Superior temporal gyrus (tissue), 1 donor: ENCODE results near the gene SNRNP70.

Experiments used
- DNase-seq: peaks from one replicate; pipeline ENCODE4 v3.0.0-alpha.2; 2016; ENCODE audit errors: extremely low spot score

SNRNP70 gene

DNA sequence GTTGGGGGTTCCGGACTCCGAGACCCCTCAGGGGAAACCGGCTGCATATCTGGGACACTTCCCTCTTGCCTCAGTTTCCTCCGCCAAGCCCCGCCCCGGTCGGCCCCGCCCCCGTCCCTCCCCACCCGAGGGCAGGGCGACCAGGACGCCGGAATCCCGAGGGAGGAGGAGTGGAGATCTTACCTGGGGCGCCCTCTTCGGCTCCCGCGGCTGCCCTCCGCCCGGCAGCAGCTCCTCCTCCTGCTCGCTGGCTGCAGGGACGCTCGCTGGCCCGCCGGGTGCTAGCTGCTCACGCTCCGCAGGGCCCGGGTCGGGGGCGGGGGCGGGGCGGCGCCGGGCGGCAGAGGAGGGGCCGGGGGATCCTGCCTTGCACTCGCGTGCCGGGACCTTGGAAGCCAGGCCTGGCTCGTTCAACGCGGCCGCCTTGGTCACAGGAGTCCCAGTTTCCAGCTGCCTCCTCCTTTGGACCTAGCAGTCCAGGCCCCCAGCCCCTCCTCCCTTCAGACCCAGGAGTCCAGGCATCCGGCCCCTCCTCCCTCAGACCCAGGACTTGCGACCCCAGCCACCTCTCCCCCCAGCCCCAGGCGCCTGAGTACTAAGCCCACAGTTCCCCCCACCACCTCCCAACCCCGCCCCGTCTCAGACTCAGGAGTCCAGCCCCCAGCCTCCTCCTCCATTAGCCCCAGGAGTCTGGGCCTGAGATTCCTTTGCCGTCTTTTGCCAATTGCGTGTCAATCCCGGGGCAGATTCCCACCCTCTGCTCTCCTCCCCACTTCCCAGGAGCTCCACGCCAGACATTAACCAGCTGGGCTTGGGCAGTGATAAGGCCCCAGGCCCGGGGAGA is 20.3 kb upstream of the SNRNP70 start, which contains the start of gene NTF4:
NTF4 (minus strand) TSS at position 51 of the 844 bp plus-strand sequence. CDS start 2,821 bp downstream, outside the sequence.
- DNase-seq: no peak

- no peak for DNase-seq
Measured at GRCh38 chr19:49065905-49066512, 19.2 kb upstream of the SNRNP70 start.

DNA sequence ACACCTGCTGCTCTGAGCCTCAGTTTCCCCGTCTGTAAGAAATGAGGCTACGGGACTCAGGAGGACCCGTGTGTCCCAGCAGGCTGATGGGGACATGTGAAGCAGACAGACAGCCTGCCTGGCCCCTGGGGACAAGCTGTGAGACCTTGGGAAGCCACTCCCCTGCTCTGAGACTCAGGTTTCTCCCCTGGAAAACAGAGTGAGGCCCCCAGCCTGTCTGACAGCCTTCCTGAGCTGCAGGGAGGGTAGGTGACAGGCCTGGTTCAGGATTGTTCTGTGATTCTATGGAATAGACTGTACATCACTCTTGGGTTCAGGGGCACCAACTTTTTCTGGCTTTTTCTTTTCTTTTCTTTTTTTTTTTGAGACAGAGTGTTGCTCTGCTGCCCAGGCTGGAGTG is 17.7 kb upstream of the SNRNP70 start:
- no peak for DNase-seq

DNA sequence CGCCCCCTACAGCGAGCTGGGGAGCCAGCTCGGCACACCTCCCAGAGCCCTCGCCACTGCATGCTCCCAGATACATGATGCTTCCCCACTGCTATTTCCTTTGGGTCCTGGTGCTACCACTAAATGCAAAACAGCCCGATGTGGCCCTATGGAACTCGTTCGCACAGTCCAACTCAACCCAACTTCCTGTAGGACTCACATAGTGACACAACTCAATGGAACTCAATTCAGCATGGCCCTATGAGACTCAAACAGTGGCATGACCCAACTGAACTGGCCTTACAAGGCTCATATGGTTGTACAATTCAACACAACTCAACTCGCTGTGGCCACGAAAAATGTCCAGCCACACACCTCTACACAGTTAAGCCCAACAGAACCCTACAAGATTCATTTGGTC is 16.2 kb upstream of the SNRNP70 start:
- no peak for DNase-seq

- no peak for DNase-seq
Measured at GRCh38 chr19:49070416-49070815, 14.8 kb upstream of the SNRNP70 start.

- no peak for DNase-seq
Measured at GRCh38 chr19:49071860-49072547, 13.2 kb upstream of the SNRNP70 start.

DNA sequence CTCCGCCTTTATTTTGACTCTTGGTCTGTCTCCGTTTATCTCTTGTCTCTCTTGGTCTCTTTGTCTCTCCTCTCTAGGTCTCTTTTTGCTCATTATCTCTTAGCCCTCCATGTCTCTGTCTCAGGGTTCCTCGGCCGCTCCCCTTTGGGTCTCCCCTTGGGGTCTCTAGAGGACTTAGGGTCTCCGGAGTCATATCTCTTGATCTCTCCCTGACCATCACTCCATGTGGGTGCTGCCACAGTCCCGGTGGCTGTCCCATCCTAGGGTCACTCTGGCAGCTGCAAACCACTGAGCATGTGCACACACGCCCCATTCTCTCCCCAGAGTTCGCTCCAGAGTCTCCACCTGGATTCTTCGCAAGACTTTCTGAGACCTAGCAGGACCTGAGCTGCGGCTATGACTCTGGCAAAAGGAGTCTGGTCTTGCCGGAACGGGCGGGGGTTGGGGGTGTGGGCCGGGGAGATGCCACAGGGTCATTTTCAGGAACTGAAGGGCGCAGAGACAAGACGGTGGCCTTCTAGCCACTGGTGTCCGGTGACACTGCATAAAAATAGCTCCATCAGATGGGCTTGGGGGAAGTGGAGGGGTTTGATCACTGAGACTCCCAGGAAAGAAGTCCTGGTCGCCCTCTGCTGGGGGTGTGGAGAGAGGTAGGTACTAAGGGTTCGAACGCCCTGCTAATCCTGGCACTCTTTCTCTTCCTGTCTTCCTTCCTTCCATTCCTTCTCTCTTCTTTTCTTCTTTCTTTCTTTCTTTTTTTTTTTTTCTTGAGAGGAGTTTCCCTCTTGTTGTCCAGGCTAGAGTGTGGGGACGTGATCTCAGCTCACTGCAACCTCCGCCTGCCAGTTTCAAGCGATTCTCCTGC is 11.5 kb upstream of the SNRNP70 start:
- no peak for DNase-seq

- DNase-seq: peak; percentile 49
Measured at GRCh38 chr19:49074869-49075268, 10.4 kb upstream of the SNRNP70 start.

DNA sequence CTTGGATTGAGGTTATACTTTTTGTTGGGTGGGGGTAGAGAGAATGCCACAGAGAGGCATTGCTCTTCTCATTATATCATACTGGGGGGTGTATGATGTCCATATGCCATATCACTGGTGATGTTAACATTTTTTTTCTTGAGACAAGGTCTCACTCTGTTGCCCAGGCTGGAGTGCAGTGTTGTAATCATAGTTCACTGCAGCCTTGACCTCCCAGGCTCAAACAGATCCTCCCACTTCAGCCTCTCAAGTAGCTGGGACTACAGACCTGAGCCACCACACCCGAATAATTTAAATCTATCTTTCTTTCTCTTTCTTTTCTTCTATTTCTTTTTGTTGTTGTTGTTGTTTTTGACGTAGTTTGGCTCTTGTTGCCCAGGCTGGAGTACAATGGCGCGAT is 4.9 kb upstream of the SNRNP70 start:
- DNase-seq: no peak

DNA sequence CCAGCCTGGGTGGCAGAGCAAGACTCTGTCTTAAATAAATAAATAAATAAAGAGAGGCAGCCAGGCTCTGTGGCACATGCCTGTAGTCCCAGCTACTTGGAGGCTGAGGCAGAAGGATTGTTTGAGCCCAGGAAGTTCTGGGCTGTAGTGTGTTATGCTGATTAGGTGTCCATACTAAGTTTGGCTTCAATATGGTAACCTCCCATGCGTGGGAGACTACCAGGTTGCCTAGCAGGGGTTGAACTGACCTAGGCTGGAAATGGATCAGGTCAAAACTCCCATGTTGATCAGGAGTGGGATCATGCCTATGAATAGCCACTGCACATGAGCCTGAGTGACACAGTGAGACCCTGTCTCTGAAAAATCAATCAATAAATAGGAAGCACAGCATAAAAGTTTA is 4.0 kb upstream of the SNRNP70 start:
- no peak for DNase-seq

DNA sequence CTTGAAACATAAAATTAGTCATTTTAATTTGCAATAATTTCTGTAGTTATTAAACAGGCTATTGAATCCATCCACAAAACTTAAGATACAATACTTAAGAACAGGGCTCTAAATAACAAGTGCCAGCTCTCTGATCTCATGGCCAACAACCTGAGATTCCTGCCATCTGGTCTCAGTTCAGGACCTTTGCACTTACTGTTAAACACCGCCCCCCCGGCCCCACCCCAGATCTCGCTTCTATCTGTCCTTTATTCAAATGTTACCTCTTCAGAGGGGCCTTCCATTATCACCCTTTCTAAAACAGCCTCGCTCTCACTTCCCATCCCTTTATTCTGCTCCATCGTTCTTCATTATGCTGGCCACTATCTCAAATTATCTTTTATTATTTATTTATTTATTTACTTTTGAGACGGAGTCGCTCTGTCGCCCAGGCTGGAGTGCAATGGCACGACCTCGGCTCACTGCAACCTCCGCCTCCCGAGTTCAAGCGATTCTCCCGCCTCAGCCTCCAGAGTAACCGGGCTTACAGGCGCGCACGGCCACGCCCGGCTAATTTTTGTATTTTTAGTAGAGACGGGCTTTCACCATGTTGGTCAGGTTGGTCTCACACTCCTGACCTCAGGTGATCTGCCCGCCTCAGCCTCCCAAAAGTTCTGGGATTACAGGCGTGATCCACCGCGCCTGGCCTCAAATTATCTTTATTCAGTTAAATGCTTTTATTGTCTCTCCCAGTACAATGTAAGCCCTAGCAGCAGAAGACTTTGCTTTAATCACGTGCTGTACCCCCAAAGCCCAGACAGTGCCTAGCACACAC is 838 bp upstream of the SNRNP70 start:
- DNase-seq: no peak

GRCh38 chr19:49085868-49086232 is 599 bp downstream of the SNRNP70 start:
- no peak for DNase-seq

DNA sequence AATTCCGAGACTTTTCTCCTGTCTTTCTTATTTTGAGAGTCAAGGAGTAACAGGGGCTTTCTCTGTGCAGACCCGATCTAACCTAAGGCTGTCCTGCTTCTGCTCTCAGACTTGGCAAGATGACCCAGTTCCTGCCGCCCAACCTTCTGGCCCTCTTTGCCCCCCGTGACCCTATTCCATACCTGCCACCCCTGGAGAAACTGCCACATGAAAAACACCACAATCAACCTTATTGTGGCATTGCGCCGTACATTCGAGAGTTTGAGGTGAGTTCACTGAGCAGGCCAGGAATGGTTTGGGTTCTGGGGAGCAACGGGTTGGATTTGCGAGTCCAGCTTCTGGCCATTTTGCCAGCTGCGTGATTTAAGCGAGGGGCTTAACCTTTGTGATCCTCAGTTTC is 1.0 kb downstream of the SNRNP70 start:
- no peak for DNase-seq

GRCh38 chr19:49091391-49092038 is 6.3 kb downstream of the SNRNP70 start:
- DNase-seq: no peak

DNA sequence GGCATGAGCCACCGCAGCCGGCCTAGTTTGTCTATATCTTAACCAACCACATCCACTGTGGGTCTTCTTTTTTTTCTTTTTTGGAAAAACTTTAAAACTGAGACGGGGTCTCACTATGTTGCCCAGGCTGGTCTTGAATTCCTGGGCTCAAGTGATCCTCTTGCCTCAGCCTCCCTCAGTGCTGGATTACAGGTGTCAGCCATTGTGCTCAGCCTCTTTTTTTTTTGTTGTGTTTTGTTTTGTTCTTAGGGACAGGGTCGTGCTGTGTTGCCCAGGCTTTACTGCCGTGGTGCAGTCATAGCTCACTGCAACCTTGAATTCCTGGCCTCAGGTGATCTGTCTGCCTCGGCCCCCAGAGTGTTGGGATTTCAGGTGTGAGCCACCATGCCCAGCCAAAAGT is 7.4 kb downstream of the SNRNP70 start:
- DNase-seq: no peak

DNA sequence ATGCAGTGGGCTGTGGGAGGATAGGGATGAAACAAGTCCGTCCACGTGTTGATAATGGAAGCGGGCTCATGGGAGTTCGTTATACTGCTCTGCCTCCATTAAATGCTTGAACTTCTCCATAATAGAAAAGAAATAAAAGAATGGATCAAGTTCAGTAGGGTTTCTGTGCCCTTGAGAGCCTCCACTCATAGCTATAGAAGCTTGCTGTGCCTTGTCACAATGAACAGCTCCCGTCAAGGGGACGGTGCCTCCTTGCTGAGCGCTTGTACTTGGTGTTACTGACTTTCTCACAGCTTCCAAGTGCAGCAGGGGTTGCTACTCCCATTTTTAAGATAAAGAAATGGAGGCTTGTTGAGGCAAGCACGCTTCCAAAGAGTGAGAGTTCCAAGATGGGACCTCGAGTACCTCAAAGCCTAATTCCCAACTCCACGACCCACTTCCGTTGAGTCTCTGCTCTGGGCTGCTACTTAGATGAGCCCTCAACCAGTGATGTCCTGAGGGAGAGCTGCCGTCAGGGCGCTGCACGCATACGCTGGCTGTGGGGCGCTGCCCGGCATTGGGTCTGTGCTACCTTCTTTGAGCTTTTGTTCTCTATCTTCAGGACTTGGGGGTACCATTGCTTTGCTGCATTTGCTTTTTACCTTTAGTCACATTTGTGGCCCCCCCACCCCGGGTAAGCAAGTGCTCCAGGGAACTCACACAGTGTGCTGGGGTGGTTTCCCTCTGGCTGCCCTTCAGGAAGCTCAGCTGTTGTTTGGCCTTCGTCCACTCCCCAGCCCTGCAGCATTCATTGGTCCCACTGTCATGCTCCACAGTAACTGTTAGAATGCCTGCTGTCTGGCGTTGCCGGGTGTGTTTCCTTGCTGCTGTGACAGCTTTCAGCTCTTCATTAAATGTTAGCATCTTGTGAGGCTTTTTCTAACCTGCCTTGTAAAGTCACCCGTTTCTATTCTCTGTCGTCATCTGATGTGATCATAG is 9.5 kb downstream of the SNRNP70 start:
- peak; percentile 61 for DNase-seq

- DNase-seq: peak; percentile 89
Measured at GRCh38 chr19:49097453-49098288, 12.4 kb downstream of the SNRNP70 start.

- DNase-seq: no peak
Measured at GRCh38 chr19:49098795-49099194, 13.5 kb downstream of the SNRNP70 start.
